SIG-M5 treated with dmso at 0.1 percent for 504 hours (cell line): ENCODE results near the gene PNISR.
A peak's percentile ranks its signal among the peaks of the same experiment; 100 is the strongest.

Experiments used
- DNase-seq: peaks from one replicate; lab custom pipeline; 2025; ENCODE audit not compliant: unreplicated experiment; lab: John Stamatoyannopoulos, UW

The PNISR gene

DNA sequence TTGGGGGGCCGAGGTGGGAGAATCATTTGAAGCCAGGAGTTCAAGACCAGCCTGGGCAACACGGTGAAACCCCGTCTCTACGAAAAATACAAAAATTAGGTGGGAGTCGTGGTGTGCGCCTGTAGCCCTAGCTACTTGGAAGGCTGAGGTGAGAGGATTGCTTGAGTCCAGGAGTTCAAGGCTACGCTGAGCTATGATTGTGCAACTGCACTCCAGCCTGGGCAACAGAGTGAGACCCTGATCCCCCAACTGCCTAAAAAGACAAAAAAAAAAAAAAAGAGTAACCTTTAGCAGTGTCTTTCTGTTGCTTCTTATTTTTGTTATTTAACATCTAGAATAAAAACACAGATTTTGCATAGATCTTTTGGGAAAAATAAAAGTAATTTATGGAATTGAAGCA, 18.0 kb downstream of the PNISR start:
- no peak for DNase-seq

DNA sequence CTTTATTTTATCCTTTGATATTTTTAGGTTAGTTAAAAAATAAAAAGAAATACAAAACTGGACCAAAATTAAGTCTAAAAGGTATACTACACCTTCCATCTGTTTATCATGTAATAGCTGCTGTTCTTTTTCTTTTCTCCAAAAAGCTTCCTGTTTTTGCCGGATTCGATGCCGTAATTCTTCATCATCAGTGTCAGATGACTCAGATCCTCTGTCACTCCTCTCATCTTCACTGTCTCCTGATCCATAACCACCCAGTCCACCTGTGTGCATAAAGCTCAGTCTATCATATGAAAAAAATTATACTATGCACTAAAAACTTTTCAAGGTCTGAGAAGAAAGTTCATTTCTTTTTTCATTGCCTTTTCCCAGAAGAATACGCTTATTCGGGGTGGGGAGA, 22.7 kb downstream of the PNISR start:
- DNase-seq, result no peak

DNA sequence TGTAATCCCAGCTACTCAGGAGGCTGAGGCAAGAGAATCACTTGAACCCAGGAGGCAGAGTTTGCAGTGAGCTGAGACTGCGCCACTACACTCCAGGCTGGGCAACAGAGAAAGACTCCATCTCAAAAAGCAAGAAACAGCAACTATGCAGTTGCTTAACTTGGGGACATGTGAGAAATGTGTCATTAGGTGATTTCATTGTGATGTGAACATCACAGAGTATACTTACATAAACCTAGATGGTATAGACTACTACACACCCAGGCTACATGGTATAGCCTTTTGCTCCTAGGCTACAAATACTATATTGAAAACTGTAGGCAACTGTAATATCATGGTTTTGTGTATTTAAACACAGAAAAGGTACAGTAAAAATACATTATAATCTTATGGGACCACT, 27.8 kb downstream of the PNISR start:
- no peak for DNase-seq

DNA sequence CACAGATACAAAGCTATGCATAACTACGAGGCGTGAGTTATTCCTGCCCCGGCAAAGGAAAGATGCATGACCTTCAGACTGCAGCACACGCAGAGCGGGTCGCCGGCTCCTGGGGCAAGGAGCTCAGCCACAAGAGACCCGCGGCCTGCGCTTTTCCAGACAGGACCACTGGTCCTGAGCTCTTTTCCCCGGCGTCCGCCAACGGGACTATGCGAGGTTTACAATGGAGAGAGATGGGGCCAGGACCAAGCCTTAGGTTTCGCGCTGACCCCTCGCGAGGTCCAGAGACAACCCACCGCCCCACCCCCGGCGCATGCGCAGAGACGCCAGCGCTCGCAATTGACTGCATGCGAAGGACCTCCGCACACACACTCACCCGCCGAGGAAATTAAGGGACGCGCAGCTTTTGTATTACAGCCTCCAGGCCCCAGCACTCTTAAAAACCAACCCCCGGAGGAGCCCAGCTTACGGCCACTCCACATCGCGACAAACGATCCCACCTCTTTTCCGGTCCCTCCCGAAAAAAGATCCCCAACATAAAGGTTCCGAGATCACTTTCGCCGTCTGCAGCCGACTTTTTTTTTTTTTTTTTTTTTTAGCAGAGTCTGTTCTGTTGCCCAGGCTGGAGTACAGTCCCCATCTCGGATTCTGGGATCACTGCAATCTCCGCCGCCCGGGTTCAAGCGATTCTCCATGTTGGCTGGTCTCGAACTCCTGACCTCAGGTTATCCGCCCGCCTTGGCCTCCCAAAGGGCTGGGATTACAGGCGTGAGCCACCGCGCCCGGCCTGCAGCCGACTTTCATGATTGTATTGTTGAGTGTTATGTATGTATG, 31.2 kb downstream of the PNISR start, which contains the start of gene COQ3:
Gene COQ3 (minus strand): TSS at position 498 of the 834 bp plus-strand sequence. CDS start 16 bp downstream, at position 482.
- peak; percentile 61 for DNase-seq

DNA sequence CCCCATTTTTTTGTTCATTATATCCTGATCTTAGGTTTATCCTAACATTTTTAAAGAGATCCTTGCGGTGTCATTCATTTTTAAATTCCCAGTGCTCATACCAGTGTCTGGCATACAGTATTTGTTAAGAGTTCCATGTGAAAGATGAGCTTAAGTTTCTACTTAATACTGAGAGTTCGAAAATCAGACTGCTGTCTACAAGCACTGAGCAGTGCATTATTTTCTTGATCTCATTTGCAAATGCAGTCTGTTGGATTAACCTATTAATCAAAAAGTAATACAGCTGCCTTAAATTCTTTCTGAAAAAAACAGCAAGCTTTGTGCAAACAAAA, 31.8 kb downstream of the PNISR start:
- DNase-seq, result no peak

DNA sequence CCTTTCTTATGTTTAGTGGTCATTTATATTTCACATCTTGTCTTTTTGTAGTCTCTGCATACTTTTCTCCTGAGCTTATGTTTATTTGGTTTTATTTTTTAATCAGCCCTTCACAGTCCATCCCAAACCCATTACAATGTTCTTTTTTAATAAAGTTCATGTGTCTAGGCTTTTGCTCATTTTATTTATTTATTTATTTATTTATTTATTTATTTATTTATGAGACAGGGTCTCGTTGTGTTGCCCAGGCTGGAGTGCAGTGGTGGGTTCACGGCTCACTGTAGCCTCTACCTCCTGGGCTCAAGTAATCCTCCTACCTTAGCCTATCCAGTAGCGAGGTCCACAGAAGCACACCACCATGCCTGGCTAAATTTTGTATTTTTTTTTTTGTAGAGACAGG, 34.2 kb downstream of the PNISR start:
- DNase-seq, result no peak

DNA sequence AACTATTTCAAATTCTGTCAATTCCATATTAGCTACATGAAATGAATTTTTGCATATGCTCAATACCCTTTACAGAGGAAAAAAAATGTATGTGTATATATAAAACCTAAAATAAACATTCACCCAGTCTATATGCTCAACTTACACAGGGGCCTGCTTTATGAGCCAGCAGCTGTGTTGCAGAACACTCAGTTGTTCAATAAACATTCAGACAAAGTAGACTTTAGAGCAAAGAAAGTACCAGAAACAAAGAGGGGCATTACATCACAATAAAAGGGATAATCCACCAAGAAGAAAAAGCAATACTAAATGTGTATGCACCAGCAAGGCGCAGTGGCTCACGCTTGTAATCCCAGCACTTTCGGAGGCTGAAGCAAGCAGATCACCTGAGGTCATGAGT, 40.6 kb downstream of the PNISR start:
- DNase-seq, result no peak

DNA sequence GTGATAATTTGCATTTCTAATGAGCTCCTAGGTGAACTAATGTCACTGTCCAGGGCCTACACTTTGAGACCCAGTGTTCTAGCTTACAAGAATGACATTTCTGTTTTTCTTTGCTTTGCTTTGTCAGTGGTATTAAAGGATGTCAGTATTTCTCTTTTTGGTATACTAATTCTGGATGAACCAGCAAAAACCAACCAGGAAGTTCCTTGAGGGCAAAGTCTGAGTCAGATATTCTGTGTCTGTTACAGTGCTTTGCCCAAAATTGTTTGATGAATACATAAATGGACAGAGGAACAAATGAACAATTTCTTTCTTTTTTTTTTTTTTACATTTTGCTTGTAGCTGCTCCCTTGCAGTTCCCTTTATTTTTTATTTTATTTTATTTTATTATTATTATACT, 46.5 kb downstream of the PNISR start:
- no peak for DNase-seq

DNA sequence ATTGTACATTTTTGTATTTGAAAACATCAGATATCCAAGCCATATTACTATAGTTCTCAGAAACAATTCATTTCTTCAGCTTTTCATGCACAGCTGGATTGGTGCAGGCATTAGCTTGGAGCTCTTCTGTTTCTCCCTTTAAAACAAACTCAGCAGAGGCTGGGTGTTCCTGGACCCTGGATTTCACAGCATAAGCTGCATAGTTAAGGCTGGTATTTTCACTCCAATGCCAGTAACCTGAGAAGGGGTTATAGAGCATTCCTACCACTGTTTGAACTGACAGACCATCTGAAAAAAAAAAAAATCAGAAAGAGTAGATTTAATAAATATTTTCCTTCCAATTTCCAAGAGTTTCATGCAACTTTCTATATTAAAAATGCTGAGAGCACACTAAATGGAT, 55.6 kb downstream of the PNISR start:
- no peak for DNase-seq

DNA sequence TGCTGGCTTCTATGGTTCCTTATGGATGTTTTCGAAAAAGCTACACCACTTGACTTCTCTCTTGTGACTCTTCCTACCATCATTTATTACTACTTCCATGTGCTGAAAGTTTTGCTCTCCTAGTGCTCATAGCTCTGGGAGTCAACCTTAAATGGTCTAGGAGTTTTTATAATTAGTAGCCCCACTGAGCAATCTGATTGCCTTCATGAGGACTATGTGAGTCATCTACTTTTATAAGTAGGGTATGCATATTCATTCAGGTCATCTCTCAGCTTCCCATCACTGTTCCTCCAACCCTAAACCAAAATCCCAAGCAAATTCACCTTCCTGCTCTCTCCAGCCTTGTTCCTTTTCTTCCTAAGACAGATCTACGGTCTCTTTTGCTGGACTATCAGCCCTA, 58.3 kb downstream of the PNISR start:
- no peak for DNase-seq

DNA sequence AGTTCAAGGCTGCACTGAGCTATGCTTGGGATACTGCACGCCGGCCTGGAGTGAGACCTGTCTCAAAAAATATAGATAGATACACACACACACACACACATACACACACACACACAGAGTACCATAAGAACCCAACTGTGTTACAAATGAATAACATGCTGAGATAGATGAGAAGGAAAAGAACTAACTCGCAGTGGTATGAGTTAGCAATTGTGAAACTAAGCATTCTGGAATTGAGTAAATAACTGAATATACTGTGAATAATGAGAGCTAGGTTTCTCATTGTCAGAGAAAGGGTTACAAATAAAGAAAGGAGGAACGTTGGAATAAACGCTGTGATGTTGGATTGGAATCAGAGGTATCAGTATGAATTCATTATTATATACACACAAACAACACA, 61.1 kb downstream of the PNISR start:
- no peak for DNase-seq

DNA sequence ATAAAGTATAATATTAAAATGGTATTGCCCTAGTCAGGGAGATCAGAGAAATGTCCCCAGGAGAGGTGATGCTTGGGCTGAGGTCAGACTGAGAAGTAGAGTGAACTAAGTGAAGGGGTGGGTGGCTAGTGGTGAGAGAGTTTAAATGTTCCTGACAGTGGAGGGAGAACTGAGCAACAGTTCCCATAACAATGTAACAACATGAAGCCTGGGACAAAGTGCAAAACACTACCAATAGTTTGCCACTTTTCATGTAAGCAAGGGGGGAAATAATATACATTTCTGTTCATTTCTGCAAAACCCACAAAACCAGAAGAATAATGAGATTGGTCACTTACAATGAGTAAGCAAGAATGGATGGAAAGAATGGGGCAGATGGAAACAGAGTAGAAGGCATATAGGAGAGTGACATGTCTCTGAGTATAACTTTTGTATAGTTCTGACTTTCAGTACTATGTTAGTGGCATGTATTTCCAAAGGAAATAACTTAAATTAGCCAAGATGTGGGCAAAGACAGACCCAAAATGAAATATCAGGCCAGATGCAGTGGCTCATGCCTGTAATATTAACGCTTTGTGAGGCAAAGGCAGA, 62.3 kb downstream of the PNISR start:
- DNase-seq, result no peak

DNA sequence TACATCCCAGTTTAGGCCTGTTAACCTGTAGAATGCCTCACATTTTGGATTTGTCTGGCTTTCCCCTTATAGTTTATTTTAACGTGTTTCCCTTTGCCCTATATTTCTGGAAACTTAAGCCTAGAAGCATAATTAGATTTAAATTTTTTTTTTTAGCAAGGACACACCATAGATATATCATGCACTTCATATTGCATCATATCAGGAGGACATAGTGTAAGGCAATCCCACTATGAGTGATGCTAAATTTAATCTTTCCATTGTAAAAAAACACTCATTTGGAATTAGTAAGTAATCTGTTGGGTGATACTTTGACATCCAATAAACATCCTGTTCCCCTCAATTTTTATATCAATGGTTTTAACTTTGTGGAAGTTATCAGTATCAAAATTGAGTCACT, 65.3 kb downstream of the PNISR start:
- no peak for DNase-seq

DNA sequence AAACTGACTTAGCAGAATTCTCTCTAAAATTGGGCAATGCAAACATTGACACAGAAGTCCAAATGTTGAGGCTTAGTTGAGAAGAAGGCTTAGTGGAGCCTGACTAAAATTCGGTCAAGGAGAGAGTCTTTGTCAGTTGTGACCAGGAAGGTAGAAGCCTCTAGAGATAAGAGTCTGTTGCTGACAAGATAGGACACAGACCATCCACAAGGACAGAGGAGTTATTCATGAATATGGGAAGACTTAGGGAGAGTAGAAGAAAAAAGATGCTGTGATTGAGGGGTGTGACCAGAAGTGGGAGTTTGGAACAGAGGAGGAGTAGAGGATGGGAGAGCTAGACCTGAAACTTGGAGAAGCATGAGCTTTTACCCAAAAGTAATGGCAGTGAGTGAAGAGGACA, 68.5 kb downstream of the PNISR start:
- DNase-seq, result no peak

DNA sequence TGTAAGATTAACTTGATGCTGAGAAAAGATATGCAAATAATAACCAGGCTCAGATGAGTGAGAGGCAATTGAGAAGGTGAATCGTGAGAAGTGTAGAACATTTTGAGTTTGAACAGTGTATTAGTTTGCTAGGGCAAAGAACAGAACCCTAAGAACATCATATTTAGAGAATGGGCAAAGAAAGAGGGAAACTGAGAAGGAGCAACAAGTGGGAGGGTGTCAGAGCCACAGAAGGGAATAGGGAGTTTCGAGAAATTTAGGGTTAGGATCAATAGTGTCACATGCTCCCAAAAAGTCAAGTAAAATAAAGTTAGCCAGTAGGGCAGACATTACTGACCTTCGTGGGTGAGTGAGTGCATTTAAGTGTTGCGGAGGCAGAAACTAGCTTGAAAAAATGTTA, 70.1 kb downstream of the PNISR start:
- no peak for DNase-seq

DNA sequence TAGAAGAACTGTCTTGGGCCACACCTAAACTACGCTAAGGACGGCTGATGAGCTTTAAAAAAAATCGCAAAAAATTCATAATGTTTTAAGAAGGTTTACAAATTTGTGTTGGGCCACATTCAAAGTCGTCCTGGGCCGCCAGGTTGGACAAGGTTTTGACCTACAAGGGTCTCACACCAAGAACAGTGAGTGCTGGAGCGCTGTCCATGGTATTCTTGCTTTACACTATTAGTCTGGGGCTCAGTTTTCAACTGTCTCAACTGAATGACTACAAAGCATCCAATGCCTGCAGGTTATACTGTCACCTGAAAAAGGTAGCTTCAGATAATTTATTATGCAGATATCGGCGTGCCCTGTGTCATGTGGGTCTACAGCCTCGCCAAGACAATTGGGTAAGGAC, 72.0 kb downstream of the PNISR start:
- DNase-seq, result no peak

DNA sequence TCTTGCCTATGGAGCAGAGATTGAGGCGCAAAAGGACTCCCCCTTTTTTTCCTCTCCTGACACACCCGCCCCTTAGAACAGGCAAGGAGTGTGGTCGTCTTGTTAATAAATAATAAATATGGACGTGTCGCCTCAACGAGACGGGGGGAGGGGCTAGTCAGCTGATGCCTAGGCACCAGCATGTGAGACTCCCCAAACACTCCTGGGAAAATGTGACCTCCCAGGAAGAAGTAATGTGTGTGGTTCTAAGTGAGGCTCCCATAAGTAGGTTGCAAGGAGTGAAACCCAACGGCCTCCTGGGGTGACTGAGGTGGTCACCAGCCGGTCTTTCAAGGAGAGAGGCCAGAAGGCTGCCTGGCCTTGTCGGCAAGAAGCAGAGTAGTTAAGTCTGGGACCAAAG, 74.5 kb downstream of the PNISR start:
- no peak for DNase-seq

DNA sequence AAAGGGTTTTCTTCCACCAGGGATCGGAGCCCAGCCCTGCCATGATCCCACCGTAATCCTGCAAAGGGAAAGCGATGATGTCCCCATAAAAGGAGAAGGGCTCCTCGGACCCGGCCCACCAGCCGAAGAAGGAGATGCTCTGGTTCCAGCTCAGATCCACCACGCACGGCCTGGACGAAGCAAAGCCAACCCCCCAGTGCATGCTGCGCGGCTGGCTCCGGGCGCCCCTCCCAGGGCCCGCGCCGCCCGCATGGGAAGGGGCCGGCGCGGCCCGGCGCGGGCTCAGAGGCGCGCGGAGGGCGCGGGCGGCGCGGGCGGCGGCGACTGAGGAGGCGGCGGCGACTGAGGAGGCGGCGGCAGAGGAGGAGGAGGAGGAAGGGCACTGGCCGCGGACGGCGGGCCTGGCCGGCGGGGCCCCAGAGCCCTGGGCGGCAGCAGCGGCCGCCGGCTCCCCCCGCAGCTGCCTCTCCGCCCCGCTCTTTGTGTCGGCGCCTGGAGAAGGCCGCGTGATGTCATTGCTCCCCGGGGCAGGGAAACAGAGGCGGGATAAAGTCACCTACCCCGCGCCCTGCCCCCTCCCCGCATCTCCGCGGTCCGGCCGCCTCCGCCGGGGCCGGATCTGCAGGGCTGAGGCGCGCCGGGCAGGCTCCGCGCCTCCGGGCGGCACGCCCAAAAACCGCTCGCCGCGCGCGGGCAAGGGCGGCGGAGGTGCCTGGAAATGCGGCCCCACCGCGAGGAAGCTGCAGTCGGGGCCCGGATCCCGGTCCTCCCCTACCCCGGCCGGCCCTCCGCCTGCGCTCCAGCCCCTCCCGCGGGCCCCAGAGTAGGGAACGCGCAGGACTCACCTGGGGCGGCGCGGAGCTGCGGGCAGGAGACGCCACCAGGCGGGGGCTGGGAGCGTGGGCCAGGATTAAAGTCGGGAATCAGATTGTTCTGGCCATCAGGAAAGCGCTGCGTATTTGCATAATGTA, 75.7 kb downstream of the PNISR start, which contains the start of gene FAXC:
Gene FAXC (minus strand): TSS at position 504 of the 971 bp plus-strand sequence. CDS start 302 bp downstream, at position 202.
- DNase-seq, result no peak

DNA sequence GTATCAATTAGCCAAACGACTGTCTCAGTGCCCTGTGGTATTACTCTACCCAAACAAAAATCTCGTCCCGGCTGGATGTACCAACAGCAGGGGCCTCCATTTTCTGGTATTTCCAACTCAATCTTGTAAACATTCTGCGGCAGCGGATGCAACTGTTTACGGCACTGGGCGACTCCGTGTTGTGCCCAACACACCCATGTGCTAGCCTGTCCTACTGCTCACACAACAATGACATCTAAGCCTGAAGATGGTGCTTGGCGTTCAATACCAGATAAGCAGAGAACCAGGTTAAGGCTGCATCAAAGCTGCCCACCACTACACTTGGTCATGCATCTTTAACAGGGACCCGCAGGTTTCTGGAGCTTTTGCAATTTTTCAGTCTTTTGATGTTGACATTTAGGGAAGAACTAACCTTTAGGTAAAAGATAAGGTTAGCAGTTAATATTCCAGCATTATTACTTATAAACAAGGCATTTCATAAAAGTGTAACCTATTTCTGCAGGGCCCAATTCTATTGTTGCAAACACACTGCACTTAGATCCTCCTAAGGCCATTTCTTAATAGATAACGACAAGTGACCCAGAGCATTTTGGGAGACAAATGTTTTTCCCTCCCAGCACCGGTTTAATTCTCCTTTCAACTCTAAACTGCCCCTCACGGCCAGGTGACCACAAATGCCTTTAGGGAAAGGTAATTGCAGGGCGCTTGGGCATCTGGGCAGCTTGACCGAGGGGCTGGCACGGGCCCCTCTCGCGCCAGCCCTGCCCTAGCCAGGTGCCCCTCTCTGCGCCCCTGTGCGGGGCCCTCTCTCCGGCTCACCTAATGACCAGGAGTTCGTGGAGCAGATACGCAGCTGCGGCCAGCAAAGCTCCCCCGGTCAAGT, 76.6 kb downstream of the PNISR start:
- no peak for DNase-seq
